Measurements from ENCODE around the gene STK39.
A peak's percentile ranks its signal among the peaks of the same experiment; 100 is the strongest.

The STK39 gene

DNA sequence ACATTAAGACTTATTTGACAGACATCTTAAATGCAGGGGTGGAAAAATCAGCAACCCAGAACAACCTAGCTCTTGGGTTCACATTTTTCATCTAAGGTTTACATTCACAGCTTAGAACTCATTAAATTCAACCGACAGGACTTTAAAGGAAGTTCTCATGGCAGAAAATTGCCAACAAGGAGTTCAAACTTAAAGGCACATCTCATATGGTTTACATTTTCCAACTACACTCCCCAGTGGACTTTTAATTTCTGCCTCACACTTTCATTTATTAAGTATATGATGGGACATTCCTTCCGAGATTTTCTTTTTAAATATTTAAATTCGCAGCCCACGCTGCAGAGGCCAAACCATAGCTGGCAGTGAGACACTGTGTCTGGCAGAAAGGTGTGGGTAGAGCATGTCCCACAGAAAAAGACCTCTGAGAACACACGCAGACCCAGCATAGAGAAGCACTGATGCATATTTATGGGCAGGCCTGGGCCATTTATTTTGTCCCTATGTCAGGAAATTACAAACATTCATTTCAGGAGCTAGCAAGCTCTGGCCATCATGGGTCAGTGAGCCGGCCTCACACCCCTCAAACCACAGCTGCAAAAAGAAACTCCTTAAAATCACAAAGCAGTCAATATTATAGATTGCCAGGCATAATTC, 46.3 kb downstream of the STK39 start:
- Histone ChIP-seq H3K36me3 (no peaks in the 10 kb centered on the region), H3K4me3 (ENCODE audit: low read depth in 1 of 2, low read length in 1 of 2) (no peak overlapping the region), H3K4me1 (ENCODE audit: control insufficient read depth in 1 of 2, insufficient read depth in 1 of 2, low read depth in 1 of 2, low read length in 1 of 2) (peaks cover 7 to 16% of the 10 kb centered on the region in 2 experiments), H3K9me3 (no peaks in the 10 kb centered on the region), H3K27ac (no peak overlapping the region), H3K27me3 (no peaks in the 10 kb centered on the region)
- TF ChIP-seq, protein P1, sequence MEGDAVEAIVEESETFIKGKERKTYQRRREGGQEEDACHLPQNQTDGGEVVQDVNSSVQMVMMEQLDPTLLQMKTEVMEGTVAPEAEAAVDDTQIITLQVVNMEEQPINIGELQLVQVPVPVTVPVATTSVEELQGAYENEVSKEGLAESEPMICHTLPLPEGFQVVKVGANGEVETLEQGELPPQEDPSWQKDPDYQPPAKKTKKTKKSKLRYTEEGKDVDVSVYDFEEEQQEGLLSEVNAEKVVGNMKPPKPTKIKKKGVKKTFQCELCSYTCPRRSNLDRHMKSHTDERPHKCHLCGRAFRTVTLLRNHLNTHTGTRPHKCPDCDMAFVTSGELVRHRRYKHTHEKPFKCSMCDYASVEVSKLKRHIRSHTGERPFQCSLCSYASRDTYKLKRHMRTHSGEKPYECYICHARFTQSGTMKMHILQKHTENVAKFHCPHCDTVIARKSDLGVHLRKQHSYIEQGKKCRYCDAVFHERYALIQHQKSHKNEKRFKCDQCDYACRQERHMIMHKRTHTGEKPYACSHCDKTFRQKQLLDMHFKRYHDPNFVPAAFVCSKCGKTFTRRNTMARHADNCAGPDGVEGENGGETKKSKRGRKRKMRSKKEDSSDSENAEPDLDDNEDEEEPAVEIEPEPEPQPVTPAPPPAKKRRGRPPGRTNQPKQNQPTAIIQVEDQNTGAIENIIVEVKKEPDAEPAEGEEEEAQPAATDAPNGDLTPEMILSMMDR (IDR thresholded peaks at IDR 0.05), result no peak

DNA sequence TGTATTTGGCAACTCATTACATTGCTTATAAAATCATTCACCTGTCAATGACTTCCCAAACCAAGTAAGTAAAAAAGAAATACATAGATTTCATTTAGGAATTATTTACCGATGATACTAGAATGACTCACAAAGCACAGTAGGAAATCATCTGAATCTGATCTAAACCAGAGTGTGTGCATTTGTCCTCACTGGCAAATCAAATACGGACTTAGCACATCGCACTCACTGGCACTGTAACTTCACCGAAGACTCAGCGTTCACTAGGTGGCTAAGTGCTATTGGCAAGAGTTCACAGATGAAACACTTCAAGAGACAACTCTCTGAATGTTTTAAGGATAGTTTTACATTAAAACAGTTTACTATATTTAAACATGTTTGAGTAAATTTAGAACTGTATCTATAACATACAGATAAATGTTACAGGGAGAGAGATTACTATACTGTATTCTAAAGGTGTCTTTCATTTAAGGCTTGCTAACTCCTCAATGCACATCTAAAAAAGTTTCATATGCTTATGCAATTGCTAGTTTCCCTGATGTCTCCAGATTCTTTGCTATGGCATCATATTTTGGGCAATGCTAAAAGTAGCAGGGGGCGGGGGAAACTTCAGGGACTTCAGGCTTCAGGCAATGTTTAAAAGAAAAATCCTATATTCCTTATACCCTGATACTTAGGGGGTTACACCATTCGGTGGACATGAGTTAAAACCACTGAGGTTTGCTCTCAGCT, 48.8 kb downstream of the STK39 start:
- Histone ChIP-seq H3K4me1 (ENCODE audit: control insufficient read depth in 1 of 2, insufficient read depth in 1 of 2, low read depth in 1 of 2, low read length in 1 of 2) (peaks cover 9 to 22% of the 10 kb centered on the region in 2 experiments), H3K27me3 (no peaks in the 10 kb centered on the region), H3K27ac (no peak overlapping the region), H3K4me3 (ENCODE audit: low read depth in 1 of 2, low read length in 1 of 2) (no peak overlapping the region), H3K36me3 (no peaks in the 10 kb centered on the region), H3K9me3 (no peaks in the 10 kb centered on the region)
- TF ChIP-seq, protein P1 (IDR thresholded peaks at IDR 0.05), result no peak

DNA sequence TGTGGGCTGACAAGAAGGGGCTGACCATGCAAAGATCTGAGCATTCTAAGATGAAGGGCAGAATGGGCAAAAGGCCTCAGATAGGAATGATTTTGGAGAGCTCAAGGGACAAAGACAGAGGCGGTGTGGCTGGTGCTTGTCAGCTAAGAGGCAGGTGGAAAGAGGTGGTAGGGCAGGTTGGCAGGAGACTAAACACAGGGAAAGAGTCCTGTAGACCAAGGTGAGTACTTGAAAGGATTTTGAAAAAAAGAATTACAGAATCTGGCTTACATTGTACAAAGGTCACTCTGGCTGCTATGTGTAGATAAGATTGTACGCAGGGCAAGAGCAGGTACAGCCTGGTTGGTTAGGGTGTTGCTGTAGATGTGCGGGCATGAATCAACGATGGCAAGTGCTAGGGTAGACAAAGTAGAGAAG, 50.6 kb downstream of the STK39 start:
- Histone ChIP-seq H3K36me3 (no peaks in the 10 kb centered on the region), H3K9me3 (no peaks in the 10 kb centered on the region), H3K4me3 (ENCODE audit: low read depth in 1 of 2, low read length in 1 of 2) (no peak overlapping the region), H3K27ac (no peak overlapping the region), H3K27me3 (no peaks in the 10 kb centered on the region), H3K4me1 (ENCODE audit: control insufficient read depth in 1 of 2, insufficient read depth in 1 of 2, low read depth in 1 of 2, low read length in 1 of 2) (peaks cover 21 to 36% of the 10 kb centered on the region in 2 experiments)
- TF ChIP-seq, protein P1 (IDR thresholded peaks at IDR 0.05), result no peak

DNA sequence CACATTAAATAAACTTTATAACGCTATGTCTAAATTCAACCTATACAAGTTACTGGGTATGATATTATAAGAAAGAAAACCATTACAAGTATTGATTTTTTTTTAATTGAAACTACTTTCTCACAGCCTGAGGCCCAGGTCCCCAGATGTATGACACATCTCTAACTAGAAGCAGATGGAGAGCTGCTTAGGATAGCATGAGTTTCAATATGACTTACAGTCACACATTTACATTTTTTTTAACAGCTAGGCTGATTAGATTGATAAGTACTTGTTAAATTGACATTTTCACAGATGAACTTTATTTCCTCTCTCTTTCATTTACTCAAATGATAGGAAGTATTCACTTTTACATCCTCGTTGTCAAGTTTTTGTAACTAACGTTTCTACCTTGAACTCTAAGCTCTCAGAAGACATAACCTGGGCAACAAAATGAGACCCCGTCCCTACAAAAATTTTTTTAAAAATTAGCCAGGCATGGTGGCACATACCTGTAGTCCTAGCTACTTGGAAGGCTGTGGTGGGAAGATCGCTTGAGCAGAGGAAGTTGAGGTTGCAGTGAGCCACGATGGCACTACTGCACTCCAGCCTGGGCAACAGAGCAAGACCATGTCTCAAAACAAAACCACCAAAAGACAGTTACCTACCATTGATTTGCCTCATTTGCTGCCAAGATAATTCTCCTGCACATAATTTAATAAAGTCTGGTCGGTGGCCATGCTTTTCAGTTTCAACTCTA, 52.4 kb downstream of the STK39 start:
- TF ChIP-seq, protein P1 (IDR thresholded peaks at IDR 0.05), result no peak
- H3K27ac ChIP-seq, result no peak overlapping the region

DNA sequence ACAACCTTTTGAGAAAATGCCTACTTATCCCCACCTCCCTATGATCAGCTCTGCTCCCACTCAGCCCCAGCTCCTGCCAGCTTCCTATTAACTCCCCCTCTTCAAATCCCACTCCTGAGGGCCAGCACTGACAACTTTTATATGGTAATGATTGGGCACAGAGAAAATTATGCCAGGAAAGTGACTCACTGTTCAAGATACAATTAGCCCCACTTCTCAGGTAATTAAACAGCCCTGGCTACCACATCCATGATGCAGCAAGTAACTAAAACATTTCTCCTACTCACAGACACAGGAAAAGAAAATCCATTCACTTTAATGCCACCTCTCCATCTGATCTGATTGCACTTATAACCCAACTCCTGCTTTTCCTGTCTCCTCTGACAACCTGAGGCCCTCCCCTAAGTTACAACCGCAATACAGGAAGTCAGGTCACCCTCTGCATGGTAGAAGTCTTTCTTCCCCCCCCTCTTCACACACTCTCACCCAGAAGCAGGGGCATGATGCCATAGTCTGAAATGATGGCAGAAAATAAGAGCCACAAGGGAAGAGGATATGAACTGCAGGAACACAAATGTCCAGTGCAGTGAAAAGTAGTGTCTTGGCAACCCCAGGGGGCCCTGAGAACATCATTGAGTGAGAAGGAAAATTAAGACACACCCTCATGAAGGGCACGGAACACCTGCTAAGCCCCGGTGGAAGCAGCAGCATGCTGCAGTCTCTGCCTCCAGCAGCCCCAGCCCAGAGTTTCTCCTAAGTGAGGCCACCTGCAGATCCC, 54.4 kb downstream of the STK39 start:
- peaks cover 14 to 20% of the 10 kb centered on the region in 2 experiments for H3K4me1 ChIP-seq (ENCODE audit: control insufficient read depth in 1 of 2, insufficient read depth in 1 of 2, low read depth in 1 of 2, low read length in 1 of 2)
- H3K36me3 ChIP-seq, result no peaks in the 10 kb centered on the region
- H3K4me3 ChIP-seq (ENCODE audit: low read depth in 1 of 2, low read length in 1 of 2), result no peak overlapping the region
- H3K27me3 ChIP-seq, result no peaks in the 10 kb centered on the region
- no peaks in the 10 kb centered on the region for H3K9me3 ChIP-seq
- TF ChIP-seq, protein P1 (IDR thresholded peaks at IDR 0.05), result no peak
- peak overlapping the region; percentile 50 for H3K27ac ChIP-seq

More for the DNA sequence above, 52.4 kb downstream of the STK39 start:
- no peaks in the 10 kb centered on the region for H3K9me3 ChIP-seq
- no peaks in the 10 kb centered on the region for H3K36me3 ChIP-seq
- no peaks in the 10 kb centered on the region for H3K27me3 ChIP-seq
- no peak overlapping the region for H3K4me3 ChIP-seq (ENCODE audit: low read depth in 1 of 2, low read length in 1 of 2)
- H3K4me1 ChIP-seq (ENCODE audit: control insufficient read depth in 1 of 2, insufficient read depth in 1 of 2, low read depth in 1 of 2, low read length in 1 of 2), result peaks cover 21 to 36% of the 10 kb centered on the region in 2 experiments

Data from neutrophil (primary cell).